ENCODE measurements around the gene ACSS3. TPM values are rescaled to one million over a fixed set of nuclear protein-coding genes. Genes with fewer than 3 reads are reported as not detected.

The ACSS3 gene
- total and polyA plus RNA-seq, 10 of the 15 experiments (the other 5 are each of a cell fraction or from before 2014, with no cell fraction given): 0.06 to 0.31 TPM; not detected in 8

- H3K79me2 ChIP-seq (ENCODE audit: control insufficient read depth, insufficient read depth, low read length): no peaks in the 10 kb centered on the region
- ATAC-seq (no peak), DNase-seq (ENCODE audit: low read depth, low spot score) (no peak), FAIRE-seq (no peak)
- intact Hi-C loops (cut with micrococcal nuclease; ENCODE audit: unreplicated experiment): no loop called here
- no peak overlapping the region for H2AFZ ChIP-seq (ENCODE audit: control insufficient read depth, low read depth, low read length)
- 9% methylated on average over 5 of the region's 5 CpGs for WGBS (ENCODE audit: insufficient coverage, insufficient replicate concordance, low lambda C conversion rate, missing lambda C conversion rate)
- no TSS peak for BruUV-seq (replicated peaks)
- no peak overlapping the region for H3K27ac ChIP-seq (ENCODE audit: control insufficient read depth, insufficient read depth)
- H3K36me3 ChIP-seq (ENCODE audit: control insufficient read depth in 2 of 2, insufficient read depth in 2 of 2, low read length in 1 of 2): no peaks in the 10 kb centered on the region
- H3K9ac ChIP-seq (ENCODE audit: control insufficient read depth, insufficient read depth, low read length): no peak overlapping the region
- no peak overlapping the region for H3K4me2 ChIP-seq (ENCODE audit: control insufficient read depth, insufficient read depth)
- POLR2A ChIA-PET: no interaction called here
- in situ Hi-C loops (cut with MboI): no loop called here
- no peaks in the 10 kb centered on the region for H3K9me3 ChIP-seq (replicated peaks; ENCODE audit: control insufficient read depth, insufficient read depth, low read length)
- CTCF ChIA-PET: interaction anchor here (1.5 kb wide), 1 partner anchor 14 kb away, joined by 5 read pairs; no protein-coding TSS in a partner anchor
- H3K4me3 ChIP-seq: no peak overlapping the region
- TF ChIP-seq FOXK2 (IDR thresholded peaks at IDR 0.05): no peak
- no peak for TF ChIP-seq NR2C2 (IDR thresholded peaks at IDR 0.05; ENCODE audit: borderline replicate concordance, control insufficient read depth, insufficient read length, low read depth)
- no peak for TF ChIP-seq SUZ12 (IDR thresholded peaks at IDR 0.05; ENCODE audit: unreplicated experiment)
- TF ChIP-seq NFYB (IDR thresholded peaks at IDR 0.05; ENCODE audit: insufficient read depth, low read depth, low read length): no peak
- no peak for TF ChIP-seq WRNIP1 (IDR thresholded peaks at IDR 0.05; ENCODE audit: borderline replicate concordance, low read depth, low read length)
- TF ChIP-seq RELB (IDR thresholded peaks at IDR 0.05; ENCODE audit: low read depth): no peak
- no peak for TF ChIP-seq CUX1 (IDR thresholded peaks at IDR 0.05; ENCODE audit: insufficient replicate concordance, low read depth, low read length)
- no peak for TF ChIP-seq GABPA (IDR thresholded peaks at IDR 0.05; ENCODE audit: low read depth)
- no peak for TF ChIP-seq BCL11A (IDR thresholded peaks at IDR 0.05; ENCODE audit: low read depth, low read length)
- no peak for TF ChIP-seq BCLAF1 (IDR thresholded peaks at IDR 0.05)
- TF ChIP-seq ZNF274 (IDR thresholded peaks at IDR 0.05; ENCODE audit: insufficient read depth, insufficient read length): no peak
- TF ChIP-seq TCF3 (IDR thresholded peaks at IDR 0.05; ENCODE audit: borderline replicate concordance, insufficient read depth, low read depth, low read length): no peak
- no peak for TF ChIP-seq SREBF1 (IDR thresholded peaks at IDR 0.05; ENCODE audit: low read length)
- no peak for TF ChIP-seq CHD4 (IDR thresholded peaks at IDR 0.05)
- no peak for TF ChIP-seq SMC3 (IDR thresholded peaks at IDR 0.05; ENCODE audit: borderline replicate concordance, low read length)
- no peaks in the 10 kb centered on the region for H3K4me1 ChIP-seq (ENCODE audit: control insufficient read depth, insufficient read depth, low read length)
- no peaks in the 10 kb centered on the region for H4K20me1 ChIP-seq (ENCODE audit: control insufficient read depth, insufficient read depth)
- no peaks in the 10 kb centered on the region for H3K27me3 ChIP-seq (replicated peaks in 1 of 2; ENCODE audit: control insufficient read depth in 2 of 2, insufficient read depth in 2 of 2, low read length in 1 of 2)
- RAD21 ChIA-PET (ENCODE audit: unreplicated experiment): no interaction called here
- SMC1A ChIA-PET (ENCODE audit: uncharacterized antibody, unreplicated experiment): no interaction called here
Observed at GRCh38 chr12:81143057-81143456, 65.2 kb downstream of the ACSS3 start.
